PFSK-1 (cell line): ENCODE results near the gene DCAF10.

Source experiments
- FOXP2 ChIP-seq: optimal IDR thresholded peaks from 2 replicates; pipeline ENCODE3; 2011; ENCODE audit warnings: borderline replicate concordance, control low read depth, inconsistent platforms; ENCODE audit not compliant: insufficient read depth; ENCODE audit errors: extremely low read length, extremely low read depth
- POLR2AphosphoS5 ChIP-seq: IDR thresholded peaks from 2 replicates; pipeline ENCODE4 v1.6.1; 2012; ENCODE audit warnings: low read depth, mild to moderate bottlenecking, control low read depth, low read length, moderate library complexity
- REST ChIP-seq, 2 experiments: IDR thresholded peaks; 2 replicates each; pipeline versions ENCODE4 v1.6.1 to v1.8.0; 2011 to 2012; ENCODE audit warnings: low read depth in 2 of 2, low read length in 2 of 2, control low read depth in 1 of 2, inconsistent platforms in 1 of 2, mild to moderate bottlenecking in 1 of 2, moderate library complexity in 1 of 2; ENCODE audit not compliant: insufficient read depth in 1 of 2
- SIN3A ChIP-seq: IDR thresholded peaks from 2 replicates; pipeline ENCODE4 v1.6.1; 2012; ENCODE audit warnings: mild to moderate bottlenecking, low read length, moderate library complexity, borderline replicate concordance; ENCODE audit not compliant: insufficient read depth
- TAF1 ChIP-seq: IDR thresholded peaks from 2 replicates; pipeline ENCODE4 v1.6.1; 2012; ENCODE audit warnings: low read length, control low read depth, borderline replicate concordance; ENCODE audit not compliant: insufficient read depth

The DCAF10 gene

DNA sequence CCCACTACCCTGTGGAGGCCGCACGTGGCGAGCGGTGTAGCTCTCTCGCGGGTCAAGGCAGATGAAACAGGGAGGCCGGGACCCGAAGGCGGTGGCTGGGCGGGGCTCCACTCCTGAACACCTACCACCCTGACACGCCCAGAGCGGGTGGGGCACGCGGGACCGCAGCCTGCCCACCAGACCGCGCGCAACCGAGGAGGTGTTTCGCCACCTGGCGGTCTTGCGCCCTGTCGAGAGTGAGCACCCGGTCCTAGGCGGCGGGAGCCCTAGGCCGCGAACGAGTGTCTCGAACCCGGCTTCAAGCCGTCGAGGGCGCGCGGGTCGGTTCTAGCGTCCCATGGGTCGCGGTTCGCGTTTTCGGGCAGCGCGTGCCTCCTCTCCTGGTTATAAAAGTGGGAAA is 13.5 kb upstream of the DCAF10 start:
- TF ChIP-seq POLR2AphosphoS5 (no peak), FOXP2 (no peak), SIN3A (no peak), TAF1 (no peak), REST (IDR thresholded peaks at IDR 0.05; ENCODE audit: insufficient read depth in 1 of 2, low read depth in 2 of 2, low read length in 2 of 2) (no peak)

- no peak for TF ChIP-seq POLR2AphosphoS5
- no peak for TF ChIP-seq SIN3A
- TF ChIP-seq TAF1: no peak
- TF ChIP-seq REST (IDR thresholded peaks at IDR 0.05; ENCODE audit: insufficient read depth in 1 of 2, low read depth in 2 of 2, low read length in 2 of 2): no peak
- TF ChIP-seq FOXP2: no peak
These were observed 12.3 kb upstream of the DCAF10 start for GRCh38 chr9:37788332-37788731.

DNA sequence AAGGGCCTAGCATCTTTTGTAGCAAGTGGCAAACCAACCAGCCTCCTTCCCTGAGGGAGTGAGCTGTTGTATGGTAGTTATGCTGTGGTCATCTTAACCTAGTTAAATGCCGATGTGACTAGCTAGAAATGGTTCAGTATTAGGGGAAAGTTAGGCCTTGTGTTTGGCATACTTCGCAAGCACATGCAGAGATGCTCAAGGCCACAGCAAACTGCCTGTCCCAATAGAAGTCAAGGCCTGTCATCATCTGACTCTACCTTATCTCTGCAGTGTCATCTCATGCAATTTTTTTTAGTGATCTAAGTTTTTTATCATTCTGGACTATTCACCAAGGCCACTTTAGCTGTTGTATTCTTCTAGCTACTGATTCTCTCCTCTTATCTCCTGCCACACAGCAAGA is 10.5 kb upstream of the DCAF10 start:
- TF ChIP-seq REST (IDR thresholded peaks at IDR 0.05; ENCODE audit: insufficient read depth in 1 of 2, low read depth in 2 of 2, low read length in 2 of 2) (no peak), SIN3A (no peak), TAF1 (no peak), POLR2AphosphoS5 (no peak), FOXP2 (no peak)

DNA sequence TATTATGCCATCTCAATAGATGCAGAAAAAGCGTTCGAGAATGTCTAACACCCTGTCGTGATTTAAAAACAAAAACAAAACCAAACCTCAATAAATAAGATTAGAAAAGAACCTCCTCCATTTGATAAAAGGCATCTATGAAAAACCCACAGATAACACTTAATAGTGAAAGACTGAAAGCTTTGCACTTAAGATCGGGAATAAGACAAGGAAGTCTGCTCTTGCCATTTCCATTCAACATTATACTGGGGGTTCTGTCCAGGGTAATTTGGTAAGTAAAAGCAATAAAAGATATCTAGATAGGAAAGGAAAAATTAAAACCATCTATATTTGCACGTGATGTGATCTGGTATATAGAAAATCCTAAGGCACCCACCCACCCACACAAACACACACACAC is 8.5 kb upstream of the DCAF10 start:
- no peak for TF ChIP-seq REST (IDR thresholded peaks at IDR 0.05; ENCODE audit: insufficient read depth in 1 of 2, low read depth in 2 of 2, low read length in 2 of 2)
- no peak for TF ChIP-seq TAF1
- TF ChIP-seq POLR2AphosphoS5: no peak
- no peak for TF ChIP-seq SIN3A
- no peak for TF ChIP-seq FOXP2

DNA sequence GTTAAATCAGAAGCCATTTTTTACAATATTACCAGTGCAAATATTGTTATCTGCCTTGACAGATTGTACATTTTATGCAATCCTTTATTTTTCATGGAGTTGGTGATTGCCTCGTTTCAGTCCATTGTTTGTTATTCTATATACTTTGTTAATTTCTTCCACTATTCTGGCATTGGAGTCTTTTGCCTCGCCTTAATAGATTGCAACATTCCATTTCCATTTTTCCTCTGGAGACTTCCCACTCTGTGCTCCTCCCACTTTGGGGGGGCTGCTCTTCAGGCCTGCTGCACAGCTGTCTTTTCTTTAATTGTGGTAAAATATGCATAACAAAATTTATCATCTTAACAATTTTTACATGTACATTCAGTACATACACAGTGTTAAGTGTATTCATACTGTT is 4.4 kb upstream of the DCAF10 start:
- no peak for TF ChIP-seq POLR2AphosphoS5
- TF ChIP-seq SIN3A: no peak
- no peak for TF ChIP-seq TAF1
- TF ChIP-seq REST (IDR thresholded peaks at IDR 0.05; ENCODE audit: insufficient read depth in 1 of 2, low read depth in 2 of 2, low read length in 2 of 2): no peak
- no peak for TF ChIP-seq FOXP2
